Upper lobe of right lung (tissue), 1 donor: ENCODE data around the gene LHFPL3. TPM values are rescaled to one million over a fixed set of nuclear protein-coding genes. Genes with fewer than 3 reads are reported as not detected.
A peak's percentile ranks its signal among the peaks of the same experiment; 100 is the strongest.
"Not testable (repeated sequence)": the region's sequence is repeated elsewhere in the genome, so short reads cannot be mapped to it uniquely, and the experiment has no call there.

Experiments used
- ATAC-seq: fragments of 200-7000 bp; cut with Tn5 transposase; one replicate; pipeline ENCODE4 v1.9.1; 2020; ENCODE audit warnings: mild to moderate bottlenecking, moderate library complexity
- DNase-seq: peaks from one replicate; pipeline ENCODE4 v3.0.0-alpha.2; 2020
- H3K27ac ChIP-seq: fragments of 200-600 bp; one replicate; pipeline ENCODE4 v1.8.0; 2022
- H3K27me3 ChIP-seq: fragments of 200-600 bp; one replicate; pipeline ENCODE4 v1.8.0; 2022; ENCODE audit warnings: mild to moderate bottlenecking
- H3K36me3 ChIP-seq: fragments of 200-600 bp; one replicate; pipeline ENCODE4 v1.8.0; 2022
- H3K4me1 ChIP-seq: fragments of 200-600 bp; one replicate; pipeline ENCODE4 v1.8.0; 2022
- H3K4me3 ChIP-seq: fragments of 200-600 bp; one replicate; pipeline ENCODE4 v1.8.0; 2022; ENCODE audit warnings: mild to moderate bottlenecking
- H3K9me3 ChIP-seq: fragments of 200-600 bp; one replicate; pipeline ENCODE4 v1.8.0; 2022
- intact Hi-C: fragments of 100-400 bp; cut with DNase I; formaldehyde crosslinking; loops from one replicate; pipeline ENCODE4 v1.11.0; 2022
- total RNA-seq: library from RNA; stranded (reverse); fragmentation: NEBNext Ultra II Directional; extraction: Animal tissue kit (Norgen Biotek cat#: 25700); gene quantifications from one replicate; pipeline ENCODE4 v1.2.1, GENCODE V29; 2021
- TF ChIP-seq, protein P1 (sequence below): fragments of 200-600 bp; IDR thresholded peaks from one replicate; pipeline ENCODE4 v1.8.0; 2022; ENCODE audit warnings: antibody characterized with exemption
- donor health status: DM: no; HTN: yes; CAD: no; lungs with severe emphysema.

The LHFPL3 gene
- total RNA-seq, 1 donor from 2014 or later = not detected

DNA sequence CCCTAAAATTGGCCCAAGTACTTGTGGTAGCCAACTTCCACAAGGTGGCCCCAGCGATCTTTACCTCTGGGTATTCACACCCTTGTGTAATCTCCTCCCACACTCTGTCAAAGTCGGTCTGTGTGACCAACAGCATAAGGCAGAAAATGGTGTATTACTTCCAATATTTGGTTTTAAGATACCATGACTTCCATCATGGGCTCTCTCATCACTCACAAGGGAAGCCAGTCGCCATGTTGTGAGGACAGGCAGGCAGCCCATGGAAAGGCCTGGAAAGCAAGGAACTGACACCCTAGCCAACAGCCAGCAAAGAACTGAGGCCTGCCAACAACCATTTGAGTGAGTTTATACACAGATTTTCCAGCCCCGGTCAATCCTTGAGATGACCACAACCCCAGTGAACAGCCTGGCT, 594.6 kb downstream of the LHFPL3 start:
- intact Hi-C loops = no loop called here
- H3K27me3 ChIP-seq = no peaks in the 10 kb centered on the region
- H3K9me3 ChIP-seq = no peaks in the 10 kb centered on the region
- TF ChIP-seq, protein P1, sequence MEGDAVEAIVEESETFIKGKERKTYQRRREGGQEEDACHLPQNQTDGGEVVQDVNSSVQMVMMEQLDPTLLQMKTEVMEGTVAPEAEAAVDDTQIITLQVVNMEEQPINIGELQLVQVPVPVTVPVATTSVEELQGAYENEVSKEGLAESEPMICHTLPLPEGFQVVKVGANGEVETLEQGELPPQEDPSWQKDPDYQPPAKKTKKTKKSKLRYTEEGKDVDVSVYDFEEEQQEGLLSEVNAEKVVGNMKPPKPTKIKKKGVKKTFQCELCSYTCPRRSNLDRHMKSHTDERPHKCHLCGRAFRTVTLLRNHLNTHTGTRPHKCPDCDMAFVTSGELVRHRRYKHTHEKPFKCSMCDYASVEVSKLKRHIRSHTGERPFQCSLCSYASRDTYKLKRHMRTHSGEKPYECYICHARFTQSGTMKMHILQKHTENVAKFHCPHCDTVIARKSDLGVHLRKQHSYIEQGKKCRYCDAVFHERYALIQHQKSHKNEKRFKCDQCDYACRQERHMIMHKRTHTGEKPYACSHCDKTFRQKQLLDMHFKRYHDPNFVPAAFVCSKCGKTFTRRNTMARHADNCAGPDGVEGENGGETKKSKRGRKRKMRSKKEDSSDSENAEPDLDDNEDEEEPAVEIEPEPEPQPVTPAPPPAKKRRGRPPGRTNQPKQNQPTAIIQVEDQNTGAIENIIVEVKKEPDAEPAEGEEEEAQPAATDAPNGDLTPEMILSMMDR = peak; percentile 80
- peak; percentile 76 for DNase-seq
- H3K4me1 ChIP-seq = peaks cover 23% of the 10 kb centered on the region
- peak; percentile 93 for ATAC-seq
- H3K4me3 ChIP-seq = peak overlapping the region; percentile 37
- H3K36me3 ChIP-seq = no peaks in the 10 kb centered on the region
- H3K27ac ChIP-seq = peak overlapping the region; percentile 65

- peak overlapping the region; percentile 37 for H3K4me3 ChIP-seq
- H3K4me1 ChIP-seq = peaks cover 23% of the 10 kb centered on the region
- H3K36me3 ChIP-seq, ATAC-seq, H3K9me3 ChIP-seq, intact Hi-C loops, H3K27me3 ChIP-seq, DNase-seq: not testable (repeated sequence)
- H3K27ac ChIP-seq = peak overlapping the region; percentile 49
These were observed 597.8 kb downstream of the LHFPL3 start for GRCh38 chr7:104926189-104926588.

- DNase-seq (no peak), ATAC-seq (no peak)
- Histone ChIP-seq H3K36me3 (no peaks in the 10 kb centered on the region), H3K4me1 (peaks cover 19% of the 10 kb centered on the region), H3K9me3 (no peaks in the 10 kb centered on the region), H3K27me3 (no peaks in the 10 kb centered on the region), H3K27ac (peak overlapping the region; percentile 49), H3K4me3 (peak overlapping the region; percentile 37)
- TF ChIP-seq, protein P1 = no peak
- intact Hi-C loops = no loop called here
These were observed 598.2 kb downstream of the LHFPL3 start for GRCh38 chr7:104926601-104927041.

DNA sequence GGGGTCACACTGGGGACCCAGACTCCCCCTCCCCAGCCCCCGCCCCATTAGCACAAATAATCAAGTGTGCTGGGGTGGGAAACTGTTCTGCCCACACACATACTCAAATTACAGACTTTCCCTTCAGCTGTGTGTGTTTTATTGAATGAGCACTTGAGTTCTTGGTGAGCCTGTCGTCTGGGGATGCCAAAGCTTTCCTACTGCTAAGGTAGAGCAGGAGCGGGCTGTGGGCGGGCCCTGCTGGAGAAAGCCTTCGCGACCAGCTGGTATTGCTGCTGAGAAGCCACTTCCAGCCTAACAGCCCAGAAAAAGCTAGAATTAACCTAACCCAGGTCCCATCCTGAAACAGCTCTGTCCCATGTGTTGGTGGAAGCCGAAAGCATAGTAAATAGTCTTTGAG, 598.7 kb downstream of the LHFPL3 start:
- intact Hi-C loops = no loop called here
- H3K27ac ChIP-seq = peak overlapping the region; percentile 49
- TF ChIP-seq, protein P1 = no peak

GRCh38 chr7:104928721-104929400, 600.5 kb downstream of the LHFPL3 start:
- no peaks in the 10 kb centered on the region for H3K4me1 ChIP-seq

More for the DNA sequence above, 598.7 kb downstream of the LHFPL3 start:
- H3K9me3 ChIP-seq = no peaks in the 10 kb centered on the region
- H3K4me1 ChIP-seq = peaks cover 15% of the 10 kb centered on the region
- no peaks in the 10 kb centered on the region for H3K36me3 ChIP-seq
- ATAC-seq (peak; percentile 77), DNase-seq (peak; percentile 83)
- no peaks in the 10 kb centered on the region for H3K27me3 ChIP-seq
- H3K4me3 ChIP-seq = no peak overlapping the region

DNA sequence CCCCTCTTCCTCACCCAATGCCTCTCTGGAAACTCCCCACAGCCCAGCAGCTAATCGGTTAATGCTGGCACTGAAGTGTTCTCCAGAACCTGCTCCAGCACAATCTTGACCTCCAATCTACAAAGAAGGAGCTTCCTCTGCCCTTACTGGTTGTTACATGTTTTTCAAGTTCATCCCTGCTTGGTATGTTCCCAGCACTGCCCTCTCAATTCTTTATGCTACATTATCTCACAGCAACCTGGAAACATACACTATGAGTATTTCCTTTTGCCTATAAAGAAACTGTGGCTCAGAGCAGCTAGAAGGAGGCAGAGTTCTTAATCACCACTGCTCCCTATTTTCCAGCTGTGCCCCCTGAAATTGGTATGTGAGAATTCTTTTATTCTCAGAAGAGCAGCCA, 601.5 kb downstream of the LHFPL3 start:
- no peaks in the 10 kb centered on the region for H3K4me1 ChIP-seq
- no peak overlapping the region for H3K27ac ChIP-seq
- TF ChIP-seq, protein P1 = no peak
- no peak for DNase-seq
- H3K9me3 ChIP-seq = no peaks in the 10 kb centered on the region
- intact Hi-C loops = no loop called here
- H3K4me3 ChIP-seq = no peak overlapping the region
- no peak for ATAC-seq
- no peaks in the 10 kb centered on the region for H3K27me3 ChIP-seq
- H3K36me3 ChIP-seq = no peaks in the 10 kb centered on the region

More at GRCh38 chr7:104928721-104929400, 600.5 kb downstream of the LHFPL3 start:
- DNase-seq = no peak
- Histone ChIP-seq H3K27me3 (no peaks in the 10 kb centered on the region), H3K27ac (no peak overlapping the region), H3K4me3 (no peak overlapping the region), H3K9me3 (no peaks in the 10 kb centered on the region), H3K36me3 (no peaks in the 10 kb centered on the region)
- TF ChIP-seq, protein P1 = no peak
- no peak for ATAC-seq
- intact Hi-C loops = no loop called here
